Endothelial cell of umbilical vein (primary cell): Measurements from ENCODE around the gene OSGIN1. TPM values are rescaled to one million over a fixed set of nuclear protein-coding genes. Genes with fewer than 3 reads are reported as not detected.

Source experiments
- BruUV-seq: library from RNA; stranded (reverse); fragments of 400-500 nt; replicated peaks from 2 replicates; lab custom pipeline; 2021; lab: Mats Ljungman, UMichigan
- CTCF ChIA-PET: fragments of 300-600, 350-600 bp; sonication (Branson Sonifier 250); formaldehyde crosslinking; loops from one replicate; lab custom pipeline; 2021; ENCODE audit warnings: antibody characterized with exemption, inconsistent platforms; lab: Charles Lee
- POLR2A ChIA-PET: fragments of 300-600, 350-600 bp; sonication (Branson Sonifier 250); formaldehyde crosslinking; loops from one replicate; lab custom pipeline; 2021; ENCODE audit warnings: antibody characterized with exemption, inconsistent platforms; lab: Charles Lee
- DNase-seq: peaks from one replicate; pipeline ENCODE4 v3.0.0-alpha.2; 2011; ENCODE audit warnings: low read depth, low spot score
- FAIRE-seq: peaks from 2 replicates; lab custom pipeline; 2011; peaks lifted over from hg19 to GRCh38; lab: Jason Lieb, UNC
- H2AFZ ChIP-seq: 2 replicates; pipeline ENCODE4 v1.6.0; 2012; ENCODE audit warnings: low read depth, low read length, control low read depth, inconsistent platforms
- H3K27ac ChIP-seq: 2 replicates; pipeline ENCODE4 v1.5.1; 2011; ENCODE audit warnings: low read depth, mild to moderate bottlenecking, control low read depth, low read length, moderate library complexity; ENCODE audit not compliant: insufficient read depth
- H3K27me3 ChIP-seq, 2 experiments: 2 replicates each; pipeline versions ENCODE4 v1.6.0 to v1.6.1; 2011; ENCODE audit warnings: low read length in 2 of 2, mixed read lengths in 1 of 2; ENCODE audit not compliant: control insufficient read depth in 2 of 2, insufficient read depth in 2 of 2
- H3K36me3 ChIP-seq, 2 experiments: 2 replicates in 1 of 2; 3 replicates in 1 of 2; pipeline ENCODE4 v1.5.1; 2011; ENCODE audit warnings: low read length in 2 of 2, mild to moderate bottlenecking in 1 of 2, moderate library complexity in 1 of 2; ENCODE audit not compliant: control insufficient read depth in 2 of 2, insufficient read depth in 2 of 2; ENCODE audit errors: extremely low read depth in 1 of 2
- H3K4me1 ChIP-seq: 3 replicates; pipeline ENCODE4 v1.5.1; 2011; ENCODE audit warnings: mild to moderate bottlenecking, low read length; ENCODE audit not compliant: control insufficient read depth, insufficient read depth; ENCODE audit errors: extremely low read depth
- H3K4me2 ChIP-seq: 2 replicates; pipeline ENCODE4 v1.6.1; 2011; ENCODE audit warnings: low read length, control low read depth, mixed read lengths; ENCODE audit not compliant: insufficient read depth
- H3K4me3 ChIP-seq, 3 experiments: fragments of 200-600 bp in 1 of 3; sonication (generic), shearing (Covaris generic) in 1 of 3; replicated peaks in 1 of 3; 2 replicates each; pipeline ENCODE4 v1.5.1; 2011 to 2016; ENCODE audit warnings: control low read depth in 3 of 3, low read length in 3 of 3, mild to moderate bottlenecking in 2 of 3, inconsistent platforms in 1 of 3, low read depth in 1 of 3, moderate library complexity in 1 of 3; ENCODE audit not compliant: insufficient read depth in 1 of 3
- H3K79me2 ChIP-seq: 2 replicates; pipeline ENCODE4 v1.6.0; 2012; ENCODE audit warnings: low read length, inconsistent platforms; ENCODE audit not compliant: control insufficient read depth, insufficient read depth
- H3K9ac ChIP-seq: replicated peaks from 2 replicates; pipeline ENCODE3; 2011; ENCODE audit warnings: low read length, control low read depth; ENCODE audit not compliant: insufficient read depth; ENCODE audit errors: extremely low read depth
- H3K9me1 ChIP-seq: replicated peaks from 3 replicates; pipeline ENCODE4 v1.6.0; 2011; ENCODE audit warnings: mild to moderate bottlenecking, low read length; ENCODE audit not compliant: control insufficient read depth, insufficient read depth; ENCODE audit errors: extremely low read depth
- H3K9me3 ChIP-seq: replicated peaks from 2 replicates; pipeline ENCODE4 v1.5.1; 2012; ENCODE audit warnings: low read length, inconsistent platforms; ENCODE audit not compliant: control insufficient read depth, insufficient read depth
- H4K20me1 ChIP-seq: replicated peaks from 2 replicates; pipeline ENCODE3; 2011; ENCODE audit warnings: mild to moderate bottlenecking, low read length; ENCODE audit not compliant: control insufficient read depth, insufficient read depth; ENCODE audit errors: extremely low read depth
- EZH2 ChIP-seq: IDR thresholded peaks from 2 replicates; pipeline ENCODE4 v1.6.1; 2012; ENCODE audit warnings: borderline replicate concordance, low read depth, mild to moderate bottlenecking, moderate library complexity, low read length, inconsistent platforms; ENCODE audit not compliant: severe bottlenecking
- FOS ChIP-seq: IDR thresholded peaks from 2 replicates; pipeline ENCODE4 v1.6.1; 2011; ENCODE audit warnings: mild to moderate bottlenecking, low read length, moderate library complexity, borderline replicate concordance; ENCODE audit not compliant: insufficient read depth
- GATA2 ChIP-seq: IDR thresholded peaks from 2 replicates; pipeline ENCODE4 v1.7.0; 2011; ENCODE audit warnings: low read depth, mild to moderate bottlenecking, moderate library complexity, mixed read lengths, low read length; ENCODE audit not compliant: insufficient read length, insufficient read depth
- MAX ChIP-seq: IDR thresholded peaks from 2 replicates; pipeline ENCODE4 v1.6.1; 2011; ENCODE audit not compliant: insufficient read depth, insufficient read length
- MYC ChIP-seq: IDR thresholded peaks from one replicate; pipeline ENCODE4 v1.6.1; 2011; ENCODE audit warnings: mild to moderate bottlenecking, low read depth, low read length
- POLR2A ChIP-seq: IDR thresholded peaks from 2 replicates; pipeline ENCODE4 v1.6.1; 2012; ENCODE audit warnings: low read depth, mild to moderate bottlenecking, control low read depth, low read length
- POLR2AphosphoS5 ChIP-seq: IDR thresholded peaks from 2 replicates; pipeline ENCODE4 v1.6.1; 2012; ENCODE audit warnings: low read depth, mild to moderate bottlenecking, control low read depth, low read length, moderate library complexity; ENCODE audit not compliant: insufficient read depth
- dilution Hi-C: fragments of 300-500 bp; cut with MboI; formaldehyde crosslinking; loops from one replicate; pipeline ENCODE4 v1.15.0; 2019; ENCODE audit warnings: low sequenced_read_pairs; ENCODE audit not compliant: extremely low pct_ligation_motif_present
- intact Hi-C: fragments of 100-400 bp; cut with micrococcal nuclease; formaldehyde crosslinking; loops from one replicate; pipeline ENCODE4 v1.10.0; 2022
- polyA plus RNA-seq, 4 experiments: library from polyadenylated mRNA; depleted of rRNA in 3 of 4; stranded (reverse) in 3 of 4; unstranded in 1 of 4; fragments of >200 nt; gene quantifications; 2 replicates each; pipeline versions ENCODE4 v1.2.1 to v1.2.3, GENCODE V29; 2011 to 2012; ENCODE audit warnings: missing spikeins in 1 of 4
- total RNA-seq: library from RNA; stranded (reverse); gene quantifications from 2 replicates; pipeline ENCODE4 v1.2.3, GENCODE V29; 2021
- TF ChIP-seq, protein P1 (sequence below), 2 donors: IDR thresholded peaks; 1 replicate in 1 of 2; 2 replicates in 1 of 2; pipeline ENCODE4 v1.5.1; 2011; ENCODE audit warnings: low read length in 2 of 2, mild to moderate bottlenecking in 2 of 2, moderate library complexity in 2 of 2, control low read depth in 1 of 2, inconsistent platforms in 1 of 2, low read depth in 1 of 2; ENCODE audit not compliant: insufficient read depth in 1 of 2; ENCODE audit errors: extremely low read depth in 1 of 2

The OSGIN1 gene
- total and polyA plus RNA-seq, 2 donors (not counting 3 experiments of a cell fraction or from before 2014, with no cell fraction given), result 9.2 to 11.0 TPM

DNA sequence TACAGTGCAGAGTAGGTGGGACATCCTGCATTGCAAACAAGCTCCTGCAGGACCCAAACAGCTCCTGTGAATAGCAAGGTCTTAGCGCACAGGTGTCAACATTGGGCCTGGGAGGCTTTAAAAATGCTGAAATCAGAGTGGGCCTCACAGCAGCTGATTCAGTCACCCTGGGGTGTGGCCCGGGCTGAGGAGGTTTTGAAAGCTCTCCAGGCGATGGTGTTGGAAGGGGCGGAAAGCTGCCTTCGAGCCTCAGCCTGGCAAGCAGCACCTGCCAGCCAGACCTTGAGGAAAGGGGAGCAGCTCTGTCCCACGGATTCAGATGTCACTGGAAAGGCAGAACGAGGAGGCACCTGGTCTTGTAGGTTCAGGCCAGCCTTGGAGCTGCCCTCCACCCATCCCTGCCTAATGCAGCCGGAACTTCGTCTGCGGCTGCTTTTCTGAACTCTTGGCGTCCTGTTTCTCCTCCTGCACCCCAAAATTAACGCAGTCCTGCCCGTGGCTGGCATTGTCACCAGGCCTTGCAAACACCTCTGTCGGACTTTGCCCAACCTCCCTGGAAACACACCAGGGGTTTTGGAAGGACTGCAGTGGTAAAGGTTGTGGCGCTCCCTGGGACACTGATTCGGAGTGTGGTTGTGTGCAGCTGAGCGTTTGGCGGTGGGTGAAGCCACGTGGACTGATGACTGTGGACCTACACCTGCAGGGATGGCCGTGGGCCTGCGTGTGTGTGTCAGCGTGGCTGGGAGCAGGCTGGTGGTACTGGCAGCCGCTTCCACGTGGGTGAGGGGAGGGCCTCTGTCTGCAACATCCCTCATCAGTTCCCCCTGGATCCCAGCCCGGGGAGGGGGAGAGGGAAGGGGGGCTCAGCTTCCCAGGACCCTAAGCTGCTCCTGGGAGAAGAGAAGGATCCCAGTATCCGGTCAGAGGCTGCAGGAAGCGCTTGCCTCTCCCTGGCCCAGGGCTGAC is 18.4 kb downstream of the OSGIN1 start:
- Histone ChIP-seq H3K9ac (no peak overlapping the region), H3K9me3 (no peaks in the 10 kb centered on the region), H3K27ac (no peak overlapping the region), H4K20me1 (no peaks in the 10 kb centered on the region), H3K4me2 (no peak overlapping the region), H3K36me3 (no peaks in the 10 kb centered on the region), H3K27me3 (peaks cover 5 to 8% of the 10 kb centered on the region in 2 experiments), H3K9me1 (no peaks in the 10 kb centered on the region), H3K79me2 (no peaks in the 10 kb centered on the region), H3K4me3 (no peak overlapping the region), H3K4me1 (no peaks in the 10 kb centered on the region), H2AFZ (no peak overlapping the region)
- BruUV-seq, result no TSS peak
- FAIRE-seq (no peak), DNase-seq (no peak)
- dilution Hi-C loops (no loop called here), intact Hi-C loops (no loop called here)
- ChIA-PET POLR2A (no interaction called here), CTCF (interaction anchor here (1.1 to 1.5 kb wide), 3 partner anchors 15 to 89 kb away, joined by 3 to 4 read pairs (median 4); no protein-coding TSS in a partner anchor)
- TF ChIP-seq MAX (no peak), GATA2 (no peak), POLR2AphosphoS5 (no peak), POLR2A (no peak), MYC (no peak), EZH2 (no peak), FOS (no peak)
- TF ChIP-seq, protein P1, sequence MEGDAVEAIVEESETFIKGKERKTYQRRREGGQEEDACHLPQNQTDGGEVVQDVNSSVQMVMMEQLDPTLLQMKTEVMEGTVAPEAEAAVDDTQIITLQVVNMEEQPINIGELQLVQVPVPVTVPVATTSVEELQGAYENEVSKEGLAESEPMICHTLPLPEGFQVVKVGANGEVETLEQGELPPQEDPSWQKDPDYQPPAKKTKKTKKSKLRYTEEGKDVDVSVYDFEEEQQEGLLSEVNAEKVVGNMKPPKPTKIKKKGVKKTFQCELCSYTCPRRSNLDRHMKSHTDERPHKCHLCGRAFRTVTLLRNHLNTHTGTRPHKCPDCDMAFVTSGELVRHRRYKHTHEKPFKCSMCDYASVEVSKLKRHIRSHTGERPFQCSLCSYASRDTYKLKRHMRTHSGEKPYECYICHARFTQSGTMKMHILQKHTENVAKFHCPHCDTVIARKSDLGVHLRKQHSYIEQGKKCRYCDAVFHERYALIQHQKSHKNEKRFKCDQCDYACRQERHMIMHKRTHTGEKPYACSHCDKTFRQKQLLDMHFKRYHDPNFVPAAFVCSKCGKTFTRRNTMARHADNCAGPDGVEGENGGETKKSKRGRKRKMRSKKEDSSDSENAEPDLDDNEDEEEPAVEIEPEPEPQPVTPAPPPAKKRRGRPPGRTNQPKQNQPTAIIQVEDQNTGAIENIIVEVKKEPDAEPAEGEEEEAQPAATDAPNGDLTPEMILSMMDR (IDR thresholded peaks at IDR 0.05; ENCODE audit: extremely low read depth in 1 of 2, insufficient read depth in 1 of 2, low read depth in 1 of 2, low read length in 2 of 2), result no peak
